Left lung (tissue), 10 donors: ENCODE measurements around the gene TSACC. TPM values are rescaled to one million over a fixed set of nuclear protein-coding genes. Genes with fewer than 3 reads are reported as not detected.
"Not testable (repeated sequence)": the region's sequence is repeated elsewhere in the genome, so short reads cannot be mapped to it uniquely, and the experiment has no call there.

Experiments
- ATAC-seq: fragments of 200-7000 bp; cut with Tn5 transposase; one replicate; pipeline ENCODE4 v1.9.1; 2020; ENCODE audit warnings: moderate library complexity
- DNase-seq, 4 donors: peaks; one replicate each; pipeline ENCODE4 v3.0.0-alpha.2; 2013 to 2020
- H3K27ac ChIP-seq, 2 donors: fragments of 200-600 bp; sonication (generic) in 1 of 2; one replicate each; pipeline versions ENCODE4 v1.5.0 to v1.8.0; 2020 to 2021
- H3K27me3 ChIP-seq, 2 donors: fragments of 200-600 bp; sonication (generic) in 1 of 2; one replicate each; pipeline versions ENCODE4 v1.5.0 to v1.8.0; 2020 to 2021
- H3K36me3 ChIP-seq, 2 donors: fragments of 200-600 bp; sonication (generic) in 1 of 2; one replicate each; pipeline versions ENCODE4 v1.5.0 to v1.8.0; 2020 to 2021
- H3K4me1 ChIP-seq, 2 donors: fragments of 200-600 bp; one replicate each; pipeline ENCODE4 v1.8.0; 2021
- H3K4me3 ChIP-seq, 2 donors: fragments of 200-600 bp; sonication (generic) in 1 of 2; one replicate each; pipeline versions ENCODE4 v1.5.0 to v1.8.0; 2020 to 2021; ENCODE audit warnings: mild to moderate bottlenecking in 1 of 2
- H3K9me3 ChIP-seq, 2 donors: fragments of 200-600 bp; sonication (generic) in 1 of 2; one replicate each; pipeline versions ENCODE4 v1.5.0 to v1.8.0; 2020 to 2021
- intact Hi-C, 2 donors: fragments of 100-400 bp; cut with DNase I; formaldehyde crosslinking; loops; one replicate each; pipeline versions ENCODE4 v1.11.2 to v1.14.2; 2022
- polyA plus RNA-seq, 6 donors: library from polyadenylated mRNA; unstranded; fragments of 120-200 nt; gene quantifications; one replicate each; pipeline ENCODE4 v1.2.1, GENCODE V29; 2013; ENCODE audit not compliant: insufficient read length in 6 of 6
- total RNA-seq, 2 donors: library from RNA; stranded (reverse); fragmentation: NEBNext Ultra II Directional; extraction: Animal tissue kit (Norgen Biotek cat#: 25700); gene quantifications; one replicate each; pipeline ENCODE4 v1.2.1, GENCODE V29; 2021
- TF ChIP-seq, protein P1 (sequence below), 2 donors: fragments of 200-600 bp; sonication (generic) in 1 of 2; IDR thresholded peaks; one replicate each; pipeline versions ENCODE4 v1.5.0 to v1.8.0; 2021; ENCODE audit warnings: antibody characterized with exemption in 2 of 2
- donor health status: DM: no; HTN: yes; CAD: no.
- donor health status: DM: no; HTN: no; CAD: no.

The TSACC gene
- total and polyA plus RNA-seq, 8 donors: 0.68 to 1.4 (median 0.84) TPM; not detected in 2

DNA sequence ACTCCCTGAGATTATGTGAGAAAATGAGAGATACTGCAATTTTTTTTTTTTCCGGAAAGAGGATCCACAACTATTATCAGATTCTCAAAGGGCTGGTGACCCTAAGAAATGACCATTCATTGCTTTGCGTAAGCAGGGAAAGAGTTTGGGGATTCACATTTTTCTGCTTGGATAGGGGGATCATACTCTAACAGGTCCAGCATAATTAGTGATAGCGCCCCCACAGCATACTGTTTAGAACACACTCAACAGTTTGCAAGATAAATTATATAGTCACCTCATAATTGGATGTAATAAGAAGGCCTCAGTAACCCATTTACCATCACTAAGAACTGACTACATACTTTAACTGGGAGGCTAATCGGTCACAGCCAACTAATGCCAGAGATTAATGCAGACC, 2.1 kb upstream of the TSACC start:
- Histone ChIP-seq H3K4me1 (peaks cover 12 to 20% of the 10 kb centered on the region in 2 donors), H3K27ac (no peak overlapping the region), H3K36me3 (peaks cover 5 to 44% of the 10 kb centered on the region in 2 donors), H3K27me3 (no peaks in the 10 kb centered on the region), H3K9me3 (no peaks in the 10 kb centered on the region), H3K4me3 (peak overlapping the region in 1 of 2 donors; percentile 78)
- ATAC-seq (no peak), DNase-seq (no peak)
- TF ChIP-seq, protein P1, sequence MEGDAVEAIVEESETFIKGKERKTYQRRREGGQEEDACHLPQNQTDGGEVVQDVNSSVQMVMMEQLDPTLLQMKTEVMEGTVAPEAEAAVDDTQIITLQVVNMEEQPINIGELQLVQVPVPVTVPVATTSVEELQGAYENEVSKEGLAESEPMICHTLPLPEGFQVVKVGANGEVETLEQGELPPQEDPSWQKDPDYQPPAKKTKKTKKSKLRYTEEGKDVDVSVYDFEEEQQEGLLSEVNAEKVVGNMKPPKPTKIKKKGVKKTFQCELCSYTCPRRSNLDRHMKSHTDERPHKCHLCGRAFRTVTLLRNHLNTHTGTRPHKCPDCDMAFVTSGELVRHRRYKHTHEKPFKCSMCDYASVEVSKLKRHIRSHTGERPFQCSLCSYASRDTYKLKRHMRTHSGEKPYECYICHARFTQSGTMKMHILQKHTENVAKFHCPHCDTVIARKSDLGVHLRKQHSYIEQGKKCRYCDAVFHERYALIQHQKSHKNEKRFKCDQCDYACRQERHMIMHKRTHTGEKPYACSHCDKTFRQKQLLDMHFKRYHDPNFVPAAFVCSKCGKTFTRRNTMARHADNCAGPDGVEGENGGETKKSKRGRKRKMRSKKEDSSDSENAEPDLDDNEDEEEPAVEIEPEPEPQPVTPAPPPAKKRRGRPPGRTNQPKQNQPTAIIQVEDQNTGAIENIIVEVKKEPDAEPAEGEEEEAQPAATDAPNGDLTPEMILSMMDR (IDR thresholded peaks at IDR 0.05): no peak
- intact Hi-C loops: no loop called here

DNA sequence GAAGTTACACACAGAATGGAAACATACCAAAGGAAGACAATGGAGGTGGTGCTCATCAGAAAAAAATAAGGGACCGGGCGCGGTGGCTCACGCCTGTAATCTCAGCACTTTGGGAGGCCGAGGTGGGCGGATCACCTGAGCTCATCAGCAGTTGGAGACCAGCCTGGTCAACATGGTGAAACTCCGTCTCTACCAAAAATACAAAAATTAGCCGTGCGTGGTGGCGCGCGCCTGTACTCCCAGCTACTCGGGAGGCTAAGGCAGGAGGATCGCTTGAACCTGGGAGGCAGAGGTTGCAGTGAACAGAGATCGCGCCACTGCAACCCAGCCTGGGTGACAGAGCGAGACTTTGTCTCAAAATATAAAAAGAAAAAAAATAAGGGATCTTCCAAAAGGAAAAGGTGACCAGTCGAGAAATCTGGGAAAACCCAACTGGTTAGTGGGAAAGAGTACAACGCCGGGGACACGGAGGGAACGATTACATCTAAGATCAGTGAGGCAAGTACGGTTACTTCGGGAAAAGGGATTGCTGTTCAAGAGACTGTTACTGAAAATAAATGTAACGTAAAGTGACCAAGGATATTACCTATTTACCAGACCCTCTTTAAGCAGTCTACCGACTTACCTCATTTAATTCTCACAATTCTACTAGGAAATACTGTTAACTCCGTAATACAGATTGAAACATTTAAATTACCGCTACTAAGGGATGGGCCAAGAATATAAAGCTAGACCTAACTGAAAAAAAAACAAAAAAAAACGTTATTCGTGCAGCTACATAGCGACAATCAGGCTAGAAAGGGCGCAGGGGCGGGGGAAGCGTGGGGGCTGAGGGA, 1.1 kb upstream of the TSACC start:
- no peak for ATAC-seq
- H3K27ac ChIP-seq: peak overlapping the region; percentile 86
- TF ChIP-seq, protein P1 (IDR thresholded peaks at IDR 0.05): no peak
- H3K4me1 ChIP-seq: peaks cover 12 to 20% of the 10 kb centered on the region in 2 donors
- no peaks in the 10 kb centered on the region for H3K9me3 ChIP-seq
- intact Hi-C loops: no loop called here
- no peaks in the 10 kb centered on the region for H3K27me3 ChIP-seq
- DNase-seq: no peak
- peak overlapping the region; percentile 78 to 92 for H3K4me3 ChIP-seq
- peaks cover 5 to 34% of the 10 kb centered on the region in 2 donors for H3K36me3 ChIP-seq

DNA sequence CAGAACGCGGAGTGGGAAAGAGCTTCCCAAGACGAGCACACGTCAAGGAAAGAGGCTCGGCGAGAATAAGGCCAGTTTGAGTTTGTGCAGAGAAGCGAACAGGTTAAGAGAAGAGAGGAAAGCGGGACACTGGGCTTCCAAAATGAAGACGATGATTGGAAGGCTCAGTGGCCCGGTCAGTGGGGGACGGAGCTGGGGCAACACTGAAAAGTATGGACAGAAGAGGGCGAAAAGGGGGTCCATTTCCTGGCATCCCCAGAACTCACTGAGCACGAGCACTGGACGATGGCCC, 492 bp upstream of the TSACC start:
- peak overlapping the region; percentile 86 for H3K27ac ChIP-seq
- H3K27me3 ChIP-seq: no peaks in the 10 kb centered on the region
- DNase-seq: no peak
- H3K9me3 ChIP-seq: no peaks in the 10 kb centered on the region
- intact Hi-C loops: no loop called here
- H3K36me3 ChIP-seq: peaks cover 1 to 28% of the 10 kb centered on the region in 2 donors
- H3K4me1 ChIP-seq: peaks cover 12 to 20% of the 10 kb centered on the region in 2 donors
- ATAC-seq: peak; percentile 2
- TF ChIP-seq, protein P1 (IDR thresholded peaks at IDR 0.05): no peak
- peak overlapping the region; percentile 78 to 92 for H3K4me3 ChIP-seq

DNA sequence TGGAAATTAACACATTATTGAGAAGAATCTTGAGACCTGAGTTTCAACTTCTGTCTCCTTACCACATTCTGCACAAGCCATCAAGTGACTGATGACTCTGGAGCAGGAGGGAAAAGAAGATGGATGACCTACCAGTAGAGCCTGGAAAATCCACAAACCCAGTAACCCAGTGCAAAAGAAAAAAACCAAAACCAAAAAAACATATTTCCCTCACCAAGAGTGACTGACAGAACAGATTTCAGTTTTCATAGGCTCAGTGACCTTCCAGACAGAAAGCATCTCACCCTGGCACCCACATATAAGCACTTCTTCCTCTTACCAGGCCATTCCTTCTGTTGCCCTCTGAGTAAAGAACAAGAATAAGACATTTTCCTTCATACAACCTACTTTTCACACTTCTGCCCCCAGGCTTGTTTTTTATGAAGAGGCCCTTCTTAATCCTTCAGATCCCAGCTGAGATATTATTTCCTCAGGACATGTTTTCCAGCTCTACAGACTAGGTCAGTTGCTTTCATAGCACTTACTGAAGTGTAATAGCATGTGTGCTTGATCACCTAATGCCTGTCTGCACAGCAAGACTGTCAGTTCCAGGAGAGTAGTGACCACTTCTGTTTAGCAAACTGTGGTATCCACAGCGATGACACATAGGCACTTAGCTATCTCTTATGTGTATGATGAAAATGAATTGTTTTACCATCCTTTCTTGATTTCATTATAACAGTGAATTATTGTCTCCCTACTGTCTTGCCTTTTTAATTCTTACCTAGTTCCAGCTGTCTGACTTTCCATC, 4.0 kb downstream of the TSACC start:
- H3K9me3 ChIP-seq: no peaks in the 10 kb centered on the region
- intact Hi-C loops: no loop called here
- H3K27me3 ChIP-seq: peaks cover 0 to 3% of the 10 kb centered on the region in 2 donors
- no peak for ATAC-seq
- no peak overlapping the region for H3K27ac ChIP-seq
- no peaks in the 10 kb centered on the region for H3K36me3 ChIP-seq
- no peak overlapping the region for H3K4me3 ChIP-seq
- TF ChIP-seq, protein P1 (IDR thresholded peaks at IDR 0.05): no peak
- peaks cover 0 to 2% of the 10 kb centered on the region in 2 donors for H3K4me1 ChIP-seq
- no peak for DNase-seq

DNA sequence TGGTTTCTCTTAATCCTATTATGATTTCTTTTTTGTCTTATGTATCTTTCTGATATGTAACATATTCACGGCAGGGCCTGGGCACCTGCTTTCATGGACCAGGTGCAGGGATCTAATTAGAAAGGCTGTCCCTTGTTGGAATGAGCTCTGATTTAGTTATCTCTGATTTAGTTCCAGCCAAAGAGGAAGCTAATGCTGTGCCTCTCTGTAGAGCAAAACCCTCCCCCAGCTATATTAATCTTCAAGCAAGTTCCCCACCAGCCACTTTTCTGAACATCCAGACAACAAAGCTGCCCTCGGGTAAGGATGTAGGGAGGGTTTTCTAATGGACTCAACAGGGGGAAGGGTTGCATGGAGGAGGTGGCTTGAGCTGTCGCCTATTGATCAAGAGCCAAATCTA, 6.1 kb downstream of the TSACC start:
- H3K27ac ChIP-seq: no peak overlapping the region
- H3K27me3 ChIP-seq: peaks cover 0 to 7% of the 10 kb centered on the region in 2 donors
- no peaks in the 10 kb centered on the region for H3K9me3 ChIP-seq
- no peak overlapping the region for H3K4me3 ChIP-seq
- ATAC-seq (no peak), DNase-seq (no peak)
- intact Hi-C loops: no loop called here
- no peaks in the 10 kb centered on the region for H3K36me3 ChIP-seq
- TF ChIP-seq, protein P1 (IDR thresholded peaks at IDR 0.05): no peak
- no peaks in the 10 kb centered on the region for H3K4me1 ChIP-seq

DNA sequence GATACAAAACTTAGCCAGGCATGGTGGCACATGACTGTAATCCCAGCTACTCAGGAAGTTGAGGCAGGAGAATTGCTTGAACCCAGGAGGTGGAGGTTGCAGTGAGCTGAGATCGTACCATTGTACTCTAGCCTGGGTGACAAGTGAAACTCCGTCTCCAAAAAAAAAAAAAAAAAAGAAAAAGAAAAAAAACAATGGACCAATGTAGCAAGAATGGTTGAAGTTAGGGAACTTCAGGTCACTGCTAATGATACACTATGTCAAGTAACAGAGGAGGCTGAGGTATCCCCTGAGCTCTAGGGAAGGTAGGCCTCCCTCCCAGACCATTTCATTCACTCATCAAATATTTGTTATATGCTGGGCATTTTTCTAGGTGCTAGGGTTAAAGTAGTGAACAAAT, 7.7 kb downstream of the TSACC start:
- H3K36me3 ChIP-seq, DNase-seq, ATAC-seq, H3K27ac ChIP-seq, H3K4me1 ChIP-seq, H3K9me3 ChIP-seq, H3K27me3 ChIP-seq, H3K4me3 ChIP-seq, intact Hi-C loops: not testable (repeated sequence)
